Osteoblast (primary cell): ENCODE measurements around the gene COPS8. TPM values are rescaled to one million over a fixed set of nuclear protein-coding genes. Genes with fewer than 3 reads are reported as not detected.

Experiments
- DNase-seq: peaks from one replicate; pipeline ENCODE4 v3.0.0; 2011; ENCODE audit warnings: low spot score, mixed read lengths; ENCODE audit not compliant: insufficient read length; ENCODE audit errors: missing footprints
- H2AFZ ChIP-seq: 2 replicates; pipeline ENCODE4 v1.6.0; 2011; ENCODE audit warnings: mild to moderate bottlenecking, low read length
- H3K27ac ChIP-seq: 2 replicates; pipeline ENCODE4 v1.5.1; 2011; ENCODE audit warnings: mild to moderate bottlenecking, low read depth, low read length, moderate library complexity
- H3K27me3 ChIP-seq: 2 replicates; pipeline ENCODE4 v1.6.0; 2012; ENCODE audit warnings: mild to moderate bottlenecking, control low read depth, inconsistent platforms, low read length, moderate library complexity; ENCODE audit not compliant: insufficient read depth
- H3K36me3 ChIP-seq: 2 replicates; pipeline ENCODE4 v1.5.1; 2011; ENCODE audit warnings: mild to moderate bottlenecking, low read length, control low read depth, moderate library complexity; ENCODE audit not compliant: insufficient read depth
- H3K4me1 ChIP-seq: 2 replicates; pipeline ENCODE4 v1.5.1; 2011; ENCODE audit warnings: mild to moderate bottlenecking, low read length, control low read depth, moderate library complexity; ENCODE audit not compliant: insufficient read depth
- H3K4me2 ChIP-seq: 2 replicates; pipeline ENCODE4 v1.6.0; 2011; ENCODE audit warnings: mild to moderate bottlenecking, low read length; ENCODE audit not compliant: insufficient read depth
- H3K4me3 ChIP-seq: fragments of 200-600 bp; sonication (generic); 3 replicates; pipeline ENCODE4 v1.5.1; 2012; ENCODE audit warnings: mild to moderate bottlenecking, low read length, inconsistent platforms; ENCODE audit not compliant: insufficient read depth
- H3K79me2 ChIP-seq: 2 replicates; pipeline ENCODE4 v1.6.0; 2012; ENCODE audit warnings: mild to moderate bottlenecking, low read length, control low read depth, inconsistent platforms; ENCODE audit not compliant: insufficient read depth
- H3K9me3 ChIP-seq: 2 replicates; pipeline ENCODE4 v1.5.1; 2011; ENCODE audit warnings: low read depth, low read length, control low read depth
- H4K20me1 ChIP-seq: 2 replicates; pipeline ENCODE4 v1.6.0; 2012; ENCODE audit warnings: mild to moderate bottlenecking, low read length, control low read depth; ENCODE audit not compliant: insufficient read depth
- CTCF ChIP-seq: IDR thresholded peaks from 2 replicates; pipeline ENCODE4 v1.5.1; 2011; ENCODE audit warnings: mild to moderate bottlenecking, low read depth, low read length, moderate library complexity; ENCODE audit errors: extremely low read depth
- total RNA-seq: library from RNA; depleted of rRNA; stranded (reverse); fragments of >200 nt; gene quantifications from 2 replicates; pipeline ENCODE4 v1.2.3, GENCODE V29; 2012

Gene COPS8
- total RNA-seq, 1 donor: 91.2 TPM

DNA sequence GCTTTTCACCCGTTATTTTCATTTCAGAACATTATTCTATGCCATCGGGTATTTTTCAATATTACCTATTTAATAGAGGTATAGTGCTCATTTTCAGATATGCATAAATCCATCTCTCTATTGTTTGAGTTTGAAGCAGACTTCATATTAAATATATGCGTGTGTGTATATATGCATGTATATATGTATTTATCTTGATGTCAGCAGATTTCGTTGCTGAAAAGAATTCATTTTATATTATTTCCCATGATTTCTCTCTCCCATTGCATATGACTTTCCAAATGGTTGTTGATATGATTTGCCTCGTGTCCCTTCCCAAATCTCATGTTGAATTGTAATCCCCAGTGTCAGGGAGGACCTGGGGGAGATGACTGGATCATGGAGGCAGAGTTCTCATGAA, 28.6 kb upstream of the COPS8 start:
- no peak for TF ChIP-seq CTCF
- no peak for DNase-seq
- no peak overlapping the region for H3K4me3 ChIP-seq
- no peaks in the 10 kb centered on the region for H3K36me3 ChIP-seq
- H3K79me2 ChIP-seq: no peaks in the 10 kb centered on the region
- no peaks in the 10 kb centered on the region for H3K9me3 ChIP-seq
- H2AFZ ChIP-seq: no peak overlapping the region
- peaks cover 5% of the 10 kb centered on the region for H3K27me3 ChIP-seq
- peaks cover 4% of the 10 kb centered on the region for H3K4me1 ChIP-seq
- no peaks in the 10 kb centered on the region for H4K20me1 ChIP-seq
- no peak overlapping the region for H3K4me2 ChIP-seq
- H3K27ac ChIP-seq: no peak overlapping the region

DNA sequence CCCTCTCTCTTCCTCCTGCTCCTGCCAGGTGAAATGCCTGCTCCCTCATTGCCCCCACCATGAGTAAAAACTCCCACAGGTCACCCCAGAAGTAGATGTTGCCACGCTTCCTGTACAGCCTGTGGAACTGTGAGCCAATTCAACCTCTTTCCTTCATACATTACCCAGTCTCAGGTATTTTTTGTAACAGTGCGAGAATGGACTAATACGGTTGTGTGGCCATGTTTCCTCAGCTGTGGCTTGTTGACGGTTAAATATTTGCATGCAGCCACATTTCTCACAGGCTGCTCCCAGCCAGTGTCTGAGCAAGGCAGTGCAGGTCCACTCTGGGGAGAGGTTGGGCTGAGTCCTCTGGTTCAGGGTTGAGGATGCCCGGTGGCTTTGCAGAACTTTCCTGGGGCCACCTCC, 27.8 kb upstream of the COPS8 start:
- no peak overlapping the region for H3K27ac ChIP-seq
- H3K27me3 ChIP-seq: no peaks in the 10 kb centered on the region
- H3K9me3 ChIP-seq: no peaks in the 10 kb centered on the region
- no peak for TF ChIP-seq CTCF
- no peak overlapping the region for H3K4me2 ChIP-seq
- no peaks in the 10 kb centered on the region for H3K79me2 ChIP-seq
- no peaks in the 10 kb centered on the region for H3K36me3 ChIP-seq
- H3K4me3 ChIP-seq: no peak overlapping the region
- no peak overlapping the region for H2AFZ ChIP-seq
- DNase-seq: no peak
- peaks cover 4% of the 10 kb centered on the region for H3K4me1 ChIP-seq
- no peaks in the 10 kb centered on the region for H4K20me1 ChIP-seq

- Histone ChIP-seq H3K4me3 (no peak overlapping the region), H3K9me3 (no peaks in the 10 kb centered on the region), H3K27ac (no peak overlapping the region), H3K4me2 (no peak overlapping the region), H2AFZ (no peak overlapping the region), H4K20me1 (no peaks in the 10 kb centered on the region), H3K79me2 (no peaks in the 10 kb centered on the region), H3K4me1 (peaks cover 4% of the 10 kb centered on the region), H3K27me3 (no peaks in the 10 kb centered on the region), H3K36me3 (no peaks in the 10 kb centered on the region)
- DNase-seq: no peak
- TF ChIP-seq CTCF: no peak
These were observed 27.3 kb upstream of the COPS8 start for GRCh38 chr2:237058423-237058822.

DNA sequence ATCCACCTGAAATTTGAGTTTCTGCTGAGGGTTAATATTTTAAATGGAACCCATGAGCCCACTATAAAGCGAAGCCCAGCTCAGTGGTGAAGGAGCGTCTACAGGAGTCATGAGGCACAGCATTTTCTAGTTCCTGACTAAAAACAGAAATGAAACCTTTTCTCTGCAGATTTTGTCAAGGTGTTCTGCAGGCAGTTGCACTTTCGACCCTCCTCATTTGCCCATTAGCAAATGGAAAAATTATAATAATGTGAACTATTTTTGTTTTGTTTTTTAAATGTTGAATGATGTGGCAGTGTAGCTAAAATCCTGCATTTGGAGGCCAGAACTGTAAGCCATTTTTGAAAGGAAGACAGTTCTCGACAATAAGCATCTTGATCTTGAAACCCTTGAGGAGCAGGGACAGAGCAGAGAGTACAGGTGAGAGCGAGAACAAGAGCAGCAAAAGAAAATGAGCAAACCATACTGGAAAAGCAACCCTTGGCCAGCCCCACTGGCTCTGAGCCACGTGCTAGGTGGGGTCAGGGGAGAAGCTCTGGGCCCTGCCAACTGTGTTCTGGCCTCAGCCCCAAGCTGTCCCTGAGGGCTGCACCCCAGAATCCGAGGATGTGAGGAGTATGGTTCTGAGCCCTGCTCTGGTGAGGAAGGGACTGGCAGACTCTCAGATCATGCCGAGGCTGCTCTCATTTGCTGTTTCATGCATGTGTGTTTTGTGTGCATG, 26.4 kb upstream of the COPS8 start:
- no peak for TF ChIP-seq CTCF
- Histone ChIP-seq H3K27ac (no peak overlapping the region), H3K36me3 (no peaks in the 10 kb centered on the region), H3K79me2 (no peaks in the 10 kb centered on the region), H3K9me3 (no peaks in the 10 kb centered on the region), H4K20me1 (no peaks in the 10 kb centered on the region), H3K4me3 (no peak overlapping the region), H3K4me1 (peaks cover 4% of the 10 kb centered on the region), H3K27me3 (no peaks in the 10 kb centered on the region), H2AFZ (no peak overlapping the region), H3K4me2 (no peak overlapping the region)
- no peak for DNase-seq
